Activated naive CD4-positive, alpha-beta T cell treated with anti-CD3 and anti-CD28 coated beads, Interleukin-2, amount 50 U/mL, for 24 hours (primary cell): ENCODE results near the gene KCNA4.
"Not testable (repeated sequence)": the region's sequence is repeated elsewhere in the genome, so short reads cannot be mapped to it uniquely, and the experiment has no call there.

Source experiments
- H3K27ac Mint-ChIP-seq: one replicate; pipeline ENCODE4 v1.8.0; 2021; ENCODE audit warnings: mild to moderate bottlenecking, mixed read lengths
- H3K27me3 Mint-ChIP-seq: one replicate; pipeline ENCODE4 v1.8.0; 2021; ENCODE audit warnings: mixed read lengths
- H3K36me3 Mint-ChIP-seq: one replicate; pipeline ENCODE4 v1.8.0; 2021; ENCODE audit warnings: mixed read lengths
- H3K4me1 Mint-ChIP-seq: one replicate; pipeline ENCODE4 v1.8.0; 2021; ENCODE audit warnings: mixed read lengths
- H3K4me3 Mint-ChIP-seq: one replicate; pipeline ENCODE4 v1.8.0; 2021; ENCODE audit warnings: mild to moderate bottlenecking, mixed read lengths
- H3K9me3 Mint-ChIP-seq: one replicate; pipeline ENCODE4 v1.8.0; 2021; ENCODE audit warnings: mixed read lengths

Gene KCNA4

DNA sequence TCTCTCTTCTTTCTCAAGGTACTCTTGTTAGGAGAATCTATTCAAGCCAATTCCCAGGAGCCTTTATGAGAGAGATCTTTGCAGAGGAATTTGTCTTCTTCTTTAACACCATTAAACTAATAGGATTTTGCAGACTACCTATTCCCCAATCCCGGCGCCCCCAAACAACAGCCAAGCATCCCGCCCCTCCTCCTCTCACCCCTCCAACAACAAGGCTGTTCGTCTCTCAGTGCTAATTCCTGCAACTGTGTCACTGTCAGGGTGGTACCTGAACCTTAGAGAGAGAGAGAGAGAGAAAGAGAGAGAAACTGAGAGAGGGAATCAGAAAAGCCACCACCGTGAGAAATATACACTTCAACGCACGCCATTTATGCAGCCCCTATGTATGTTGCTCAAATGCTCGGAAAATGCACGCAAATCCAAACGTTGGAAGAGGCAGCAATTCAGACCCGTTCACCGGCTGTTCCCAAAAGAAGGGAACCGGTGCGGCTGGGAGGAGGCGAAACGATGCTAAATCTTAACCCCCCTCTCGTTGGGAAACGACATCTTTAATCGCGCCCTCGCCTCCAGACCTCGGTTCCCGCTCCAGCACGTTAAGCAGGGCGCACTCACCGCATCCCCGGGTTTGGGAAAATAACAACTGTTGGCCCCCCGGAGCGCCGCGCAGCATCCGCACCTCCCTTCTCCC is 961 bp downstream of the KCNA4 start:
- Mint-ChIP-seq H3K27me3 (peaks cover 16% of the 10 kb centered on the region), H3K9me3 (no peaks in the 10 kb centered on the region), H3K4me3 (no peak overlapping the region), H3K36me3 (no peaks in the 10 kb centered on the region), H3K4me1 (no peaks in the 10 kb centered on the region), H3K27ac (no peak overlapping the region)

DNA sequence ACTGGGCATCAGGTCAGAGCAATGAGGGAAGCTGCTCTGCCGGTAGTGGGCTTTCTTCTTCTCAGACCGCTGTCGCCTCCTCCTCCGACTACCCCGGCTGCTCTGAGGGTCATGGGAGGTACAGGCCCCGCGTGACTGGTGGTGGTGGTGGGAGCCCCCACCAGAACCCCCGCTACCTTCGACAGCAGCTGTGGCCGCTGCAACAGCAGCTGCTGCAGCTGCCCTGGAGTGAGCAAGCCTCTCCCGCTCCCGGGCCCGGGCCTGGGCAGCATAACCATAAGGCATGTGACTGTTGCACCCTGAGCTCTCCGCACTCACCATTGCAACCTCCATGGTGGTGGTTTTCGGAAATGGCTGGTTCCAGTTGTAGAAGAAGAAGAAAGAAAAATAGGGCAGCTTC is 4.5 kb downstream of the KCNA4 start:
- H3K9me3 Mint-ChIP-seq, result no peaks in the 10 kb centered on the region
- H3K27ac Mint-ChIP-seq, result no peak overlapping the region
- no peaks in the 10 kb centered on the region for H3K4me1 Mint-ChIP-seq

DNA sequence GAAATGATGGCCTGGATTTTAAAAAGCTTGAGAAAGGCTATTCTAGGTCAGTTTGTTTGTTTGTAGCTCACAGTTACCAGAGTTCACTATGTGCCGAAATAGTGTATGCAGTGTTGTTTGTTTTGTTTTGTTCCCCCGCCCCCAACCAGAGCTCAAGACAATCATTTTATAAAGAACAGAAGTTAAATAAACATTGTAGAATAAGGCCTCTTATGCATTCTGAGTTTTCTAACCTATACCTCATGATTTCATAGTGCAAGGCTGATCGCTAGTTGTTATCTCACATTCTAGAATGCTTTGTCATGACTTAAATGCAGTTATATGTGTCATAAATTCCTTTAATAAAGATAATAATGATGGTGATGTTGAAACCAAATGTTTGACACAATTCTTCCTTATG is 7.8 kb downstream of the KCNA4 start:
- H3K36me3 Mint-ChIP-seq, result no peaks in the 10 kb centered on the region
- H3K9me3 Mint-ChIP-seq, result no peaks in the 10 kb centered on the region
- no peaks in the 10 kb centered on the region for H3K27me3 Mint-ChIP-seq
- no peak overlapping the region for H3K27ac Mint-ChIP-seq
- H3K4me1 Mint-ChIP-seq, result no peaks in the 10 kb centered on the region
- H3K4me3 Mint-ChIP-seq, result no peak overlapping the region

More for the DNA sequence above, 4.5 kb downstream of the KCNA4 start:
- H3K27me3 Mint-ChIP-seq, result peaks cover 2% of the 10 kb centered on the region
- H3K36me3 Mint-ChIP-seq, result no peaks in the 10 kb centered on the region
- H3K4me3 Mint-ChIP-seq, result no peak overlapping the region

DNA sequence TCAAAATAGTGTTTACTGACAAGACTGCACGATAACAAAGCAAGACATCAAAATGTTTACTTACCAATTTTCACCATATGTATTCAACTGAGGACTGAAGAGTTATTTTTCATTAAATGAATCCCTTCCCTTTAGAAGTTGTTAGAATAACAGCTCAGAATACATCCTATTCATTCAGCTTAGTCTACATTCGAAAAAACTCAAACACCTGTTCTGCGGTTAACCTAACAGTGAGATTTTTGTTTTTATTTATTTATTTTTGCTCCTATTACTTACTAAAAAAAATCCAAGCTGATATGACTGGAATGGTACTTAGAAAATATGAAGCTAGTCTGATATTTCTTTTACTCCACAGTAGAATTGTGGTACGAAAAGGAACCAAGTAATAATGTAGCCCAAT is 10.0 kb downstream of the KCNA4 start:
- Mint-ChIP-seq H3K36me3 (no peaks in the 10 kb centered on the region), H3K9me3 (peaks cover 5% of the 10 kb centered on the region), H3K4me1 (no peaks in the 10 kb centered on the region), H3K4me3 (no peak overlapping the region), H3K27ac (no peak overlapping the region), H3K27me3 (no peaks in the 10 kb centered on the region)

DNA sequence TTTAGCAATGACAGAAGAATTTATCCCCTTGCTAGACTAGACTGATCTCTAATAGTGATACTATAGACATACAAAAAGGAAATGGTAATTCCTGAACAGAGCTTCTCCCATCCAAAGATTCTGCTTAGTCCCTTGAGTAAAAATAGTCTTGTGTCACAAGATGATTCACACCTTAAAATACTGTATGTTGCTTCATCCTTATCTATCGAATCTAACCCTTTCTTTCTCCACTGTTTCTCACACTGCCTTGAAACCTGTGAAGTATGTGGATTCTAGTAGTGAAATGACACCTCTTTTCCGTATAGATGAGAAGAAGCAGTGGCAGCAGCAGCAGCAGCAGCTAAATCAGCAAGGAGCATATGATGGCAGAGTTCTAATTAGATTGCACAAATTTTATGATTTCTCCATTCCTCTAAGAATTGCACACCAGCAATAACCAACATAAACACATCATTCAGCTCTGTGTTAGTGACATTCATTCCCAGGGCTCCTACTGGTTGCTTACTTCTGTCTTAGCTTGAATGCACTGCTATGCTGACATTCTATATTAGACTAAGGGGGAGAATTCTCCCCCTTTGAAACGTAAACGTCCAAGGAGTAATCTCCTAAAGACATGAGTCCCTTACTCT is 14.6 kb downstream of the KCNA4 start:
- Mint-ChIP-seq H3K27me3 (peaks cover 1% of the 10 kb centered on the region), H3K4me3 (no peak overlapping the region), H3K4me1 (no peaks in the 10 kb centered on the region), H3K36me3 (no peaks in the 10 kb centered on the region), H3K27ac (no peak overlapping the region), H3K9me3 (peaks cover 5% of the 10 kb centered on the region)

DNA sequence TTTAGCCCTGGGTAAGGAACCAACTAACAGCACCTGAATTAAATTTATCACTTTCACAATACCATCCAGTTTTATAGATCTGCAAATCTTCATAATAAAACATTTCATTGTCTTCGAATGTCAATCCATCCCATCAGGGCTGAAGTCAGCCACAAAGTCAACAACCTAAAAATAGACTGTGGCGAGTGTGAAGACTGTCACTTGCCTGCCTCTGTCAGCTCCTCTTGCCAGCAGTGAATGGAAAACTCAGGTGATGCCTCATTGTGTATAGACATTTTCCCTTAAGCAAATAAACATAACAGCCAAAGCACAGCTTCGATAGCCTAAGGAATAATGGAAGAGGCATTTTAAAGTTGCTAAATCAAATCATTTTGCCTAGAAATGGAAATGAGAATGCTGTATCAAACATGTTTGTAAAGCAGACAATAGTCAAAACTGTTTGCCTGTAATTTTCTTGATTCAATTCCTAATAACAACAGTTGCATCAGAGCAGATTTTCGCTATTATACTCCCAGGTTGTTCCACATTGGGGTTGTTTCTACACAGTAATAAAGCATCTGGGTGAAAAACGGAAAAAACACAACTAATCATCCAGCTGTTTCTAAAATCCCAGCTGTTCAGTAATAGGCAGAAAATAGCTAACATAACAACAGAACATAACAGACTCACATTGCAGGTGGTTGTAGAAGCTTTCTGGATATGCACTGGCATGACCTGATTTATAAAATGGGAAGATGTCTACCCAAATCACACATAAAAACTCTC is 15.7 kb downstream of the KCNA4 start:
- Mint-ChIP-seq H3K27me3 (peaks cover 1% of the 10 kb centered on the region), H3K27ac (no peak overlapping the region), H3K9me3 (peaks cover 5% of the 10 kb centered on the region), H3K4me1 (no peaks in the 10 kb centered on the region), H3K4me3 (no peak overlapping the region), H3K36me3 (no peaks in the 10 kb centered on the region)

DNA sequence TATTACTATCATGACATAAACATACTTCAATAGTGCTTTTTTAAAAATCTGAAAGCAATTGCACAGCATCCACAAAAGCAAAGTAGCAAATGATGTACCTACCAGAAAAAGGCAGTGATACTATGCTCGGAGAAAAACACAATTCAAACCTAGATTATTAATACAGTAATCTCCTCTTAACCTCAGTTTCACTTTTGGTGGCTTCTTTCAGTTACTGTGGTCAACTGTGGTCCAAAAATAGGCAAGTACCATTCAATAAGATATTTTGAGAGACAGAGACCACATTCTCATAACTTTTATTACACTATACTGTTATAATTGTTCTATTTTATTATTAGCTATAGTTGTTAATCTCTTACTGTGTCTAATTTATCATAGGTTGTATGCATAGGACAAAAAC is 20.8 kb downstream of the KCNA4 start:
- Mint-ChIP-seq H3K27me3 (peaks cover 1% of the 10 kb centered on the region), H3K9me3 (no peaks in the 10 kb centered on the region), H3K4me3 (no peak overlapping the region), H3K4me1 (no peaks in the 10 kb centered on the region), H3K36me3 (no peaks in the 10 kb centered on the region), H3K27ac (no peak overlapping the region)

DNA sequence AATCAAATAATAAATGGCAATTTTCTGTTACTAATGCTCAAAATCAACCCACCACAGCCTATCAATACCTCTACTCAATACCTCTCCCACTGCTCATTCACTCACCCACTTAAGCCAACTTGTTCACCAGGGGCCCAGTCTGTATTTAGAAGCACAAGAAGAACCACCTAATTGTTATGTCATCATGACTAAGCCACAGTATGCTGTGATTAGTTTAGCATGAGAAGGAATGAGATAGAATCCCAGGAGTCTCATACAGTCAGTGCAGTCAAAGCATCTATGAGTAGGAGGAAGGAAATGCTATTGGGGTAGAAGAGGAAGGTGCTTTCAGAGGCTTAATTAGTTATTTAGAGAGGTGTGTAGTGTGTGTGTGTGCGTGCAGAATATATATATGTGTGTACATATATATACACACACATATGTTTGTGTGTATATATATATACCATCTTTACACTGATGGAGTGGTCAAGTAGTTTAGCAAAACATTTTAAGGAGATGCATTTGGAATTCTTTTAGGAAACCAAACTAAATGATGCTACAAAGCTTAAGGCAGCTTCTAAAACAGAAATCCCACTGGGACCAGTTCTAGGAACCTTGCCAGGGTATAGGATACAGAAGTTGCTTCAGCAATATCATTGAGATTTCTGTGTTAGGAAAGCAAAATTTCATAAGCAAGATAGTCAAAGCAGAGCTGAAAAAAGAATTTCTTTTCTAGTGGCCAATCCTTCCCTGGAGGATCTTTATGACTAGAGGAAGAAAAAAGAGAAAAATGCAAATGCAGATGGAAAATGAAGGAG is 27.5 kb downstream of the KCNA4 start:
- no peaks in the 10 kb centered on the region for H3K9me3 Mint-ChIP-seq
- no peak overlapping the region for H3K27ac Mint-ChIP-seq
- H3K4me3 Mint-ChIP-seq, result no peak overlapping the region
- H3K4me1 Mint-ChIP-seq, result no peaks in the 10 kb centered on the region
- H3K27me3 Mint-ChIP-seq, result no peaks in the 10 kb centered on the region
- no peaks in the 10 kb centered on the region for H3K36me3 Mint-ChIP-seq

DNA sequence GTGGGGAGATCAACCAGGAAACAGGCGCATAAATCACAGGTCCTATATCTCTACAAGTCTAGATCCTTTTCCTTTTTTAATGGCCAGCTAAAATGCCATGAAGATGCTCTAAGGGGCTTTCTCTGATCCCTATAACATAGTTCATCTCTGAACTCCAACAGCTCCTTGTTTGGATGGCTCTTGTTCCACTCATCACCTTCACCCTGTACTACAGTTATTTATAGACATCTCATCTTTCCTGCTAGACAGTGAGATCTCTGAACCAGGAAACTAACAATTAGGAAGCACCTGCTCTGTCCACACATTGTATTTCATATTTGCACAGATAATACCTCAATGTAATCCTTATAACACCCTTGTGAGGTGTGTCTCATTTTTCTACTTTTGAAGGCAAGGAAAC is 31.6 kb downstream of the KCNA4 start:
- Mint-ChIP-seq H3K36me3 (no peaks in the 10 kb centered on the region), H3K4me3 (no peak overlapping the region), H3K9me3 (no peaks in the 10 kb centered on the region), H3K27ac (no peak overlapping the region), H3K27me3 (no peaks in the 10 kb centered on the region), H3K4me1 (no peaks in the 10 kb centered on the region)

DNA sequence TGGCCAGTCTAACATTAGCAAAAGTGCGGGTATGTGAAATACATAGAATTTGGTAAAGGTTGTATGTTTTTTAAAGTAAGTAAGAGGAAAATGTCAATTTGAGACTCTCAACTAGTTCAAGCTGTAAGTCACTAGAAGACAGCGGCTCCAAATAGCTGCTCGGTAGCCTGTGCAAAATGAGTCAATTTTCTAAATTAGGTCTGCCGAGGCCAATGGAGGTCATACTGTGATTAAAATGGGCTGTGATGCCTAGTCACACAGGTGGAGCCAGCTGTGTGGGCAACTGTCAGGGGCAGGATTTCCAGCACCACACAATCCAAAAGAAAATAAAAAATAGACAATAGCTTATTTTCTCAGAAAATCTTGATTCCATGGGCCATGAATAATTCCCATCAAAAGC is 32.3 kb downstream of the KCNA4 start:
- H3K4me1 Mint-ChIP-seq, result no peaks in the 10 kb centered on the region
- no peak overlapping the region for H3K4me3 Mint-ChIP-seq
- no peaks in the 10 kb centered on the region for H3K36me3 Mint-ChIP-seq
- H3K27me3 Mint-ChIP-seq, result no peaks in the 10 kb centered on the region
- H3K27ac Mint-ChIP-seq, result no peak overlapping the region
- no peaks in the 10 kb centered on the region for H3K9me3 Mint-ChIP-seq

DNA sequence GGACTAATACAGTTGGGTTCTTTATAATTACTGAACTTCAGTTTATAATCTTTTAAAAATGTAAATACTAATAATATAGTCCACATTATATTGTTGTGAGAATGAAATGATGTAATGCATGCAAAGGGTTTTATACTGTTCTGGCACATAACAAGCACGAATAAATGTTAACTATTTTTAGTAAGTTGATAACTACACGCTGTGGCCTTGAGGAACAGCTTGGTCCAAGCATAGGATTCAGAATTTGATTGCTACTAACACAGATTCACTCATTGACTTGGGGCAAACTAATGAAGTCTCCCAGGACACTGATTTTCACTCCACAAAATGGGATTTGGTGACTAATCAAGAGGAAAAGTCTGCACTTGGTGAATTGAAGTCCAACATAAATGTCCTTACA is 38.3 kb downstream of the KCNA4 start:
- no peak overlapping the region for H3K27ac Mint-ChIP-seq
- H3K4me1 Mint-ChIP-seq, result no peaks in the 10 kb centered on the region
- H3K9me3 Mint-ChIP-seq, result peaks cover 10% of the 10 kb centered on the region
- no peaks in the 10 kb centered on the region for H3K36me3 Mint-ChIP-seq
- no peaks in the 10 kb centered on the region for H3K27me3 Mint-ChIP-seq
- no peak overlapping the region for H3K4me3 Mint-ChIP-seq

DNA sequence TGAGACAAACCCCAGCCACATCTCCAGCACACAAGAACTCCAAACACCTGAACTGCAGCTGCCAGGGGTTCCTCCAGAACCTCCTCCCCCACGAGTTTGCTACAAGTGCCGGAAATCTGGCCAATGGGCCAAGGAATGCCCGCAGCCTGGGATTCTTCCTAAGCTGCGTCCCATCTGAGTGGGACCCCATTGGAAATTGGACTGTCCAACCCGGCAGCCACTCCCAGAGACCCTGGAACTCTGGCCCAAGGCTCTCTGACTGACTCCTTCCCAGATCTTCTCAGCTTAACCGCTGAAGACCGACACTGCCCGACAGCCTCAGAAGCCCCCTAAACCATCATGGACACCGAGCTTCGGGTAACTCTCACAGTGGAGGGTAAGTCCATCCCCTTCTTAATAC is 41.2 kb downstream of the KCNA4 start:
- H3K27ac Mint-ChIP-seq, H3K4me3 Mint-ChIP-seq, H3K4me1 Mint-ChIP-seq, H3K27me3 Mint-ChIP-seq, H3K36me3 Mint-ChIP-seq: not testable (repeated sequence)
- H3K9me3 Mint-ChIP-seq, result peaks cover 10% of the 10 kb centered on the region

DNA sequence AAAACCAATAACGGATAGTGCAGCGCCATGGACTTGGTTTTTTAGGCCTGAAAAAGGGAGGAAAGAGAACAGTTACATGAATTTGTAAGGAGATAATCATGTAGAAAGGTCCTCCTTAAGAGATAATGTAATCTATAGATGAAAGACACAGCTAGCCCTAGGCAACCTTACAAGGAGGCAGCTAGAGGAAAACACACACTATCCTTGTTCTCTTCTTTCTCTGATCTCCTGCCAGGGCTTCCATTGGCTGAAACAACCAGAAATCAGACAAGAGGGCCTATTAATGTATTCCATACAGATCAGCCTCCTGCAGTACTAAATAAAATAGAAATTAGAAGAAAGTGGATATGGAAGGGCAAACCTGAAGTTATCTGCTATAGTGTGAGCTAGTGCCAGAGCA is 53.0 kb downstream of the KCNA4 start:
- Mint-ChIP-seq H3K27ac (no peak overlapping the region), H3K27me3 (no peaks in the 10 kb centered on the region), H3K36me3 (no peaks in the 10 kb centered on the region), H3K9me3 (no peaks in the 10 kb centered on the region), H3K4me1 (no peaks in the 10 kb centered on the region), H3K4me3 (no peak overlapping the region)

DNA sequence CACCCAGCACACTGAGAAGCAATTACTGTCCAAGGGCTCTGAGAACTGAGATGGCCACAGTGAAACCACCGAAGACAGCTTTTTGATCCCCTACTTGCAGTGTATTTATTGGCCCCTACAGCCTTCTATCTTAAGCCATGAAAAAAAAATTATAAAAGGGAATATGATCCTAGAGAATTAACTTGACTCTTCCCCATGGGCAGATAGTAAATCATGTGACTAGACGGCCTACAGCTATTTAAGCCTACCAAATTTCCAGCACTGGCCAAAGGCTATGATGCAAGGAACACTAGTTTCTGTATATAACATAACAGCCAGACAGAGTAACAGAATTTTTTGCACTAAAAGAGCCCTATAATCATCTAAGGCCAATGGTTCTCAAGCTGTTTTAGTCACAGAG is 53.8 kb downstream of the KCNA4 start:
- H3K27me3 Mint-ChIP-seq, result no peaks in the 10 kb centered on the region
- H3K27ac Mint-ChIP-seq, result no peak overlapping the region
- H3K36me3 Mint-ChIP-seq, result no peaks in the 10 kb centered on the region
- no peaks in the 10 kb centered on the region for H3K4me1 Mint-ChIP-seq
- no peak overlapping the region for H3K4me3 Mint-ChIP-seq
- H3K9me3 Mint-ChIP-seq, result no peaks in the 10 kb centered on the region

DNA sequence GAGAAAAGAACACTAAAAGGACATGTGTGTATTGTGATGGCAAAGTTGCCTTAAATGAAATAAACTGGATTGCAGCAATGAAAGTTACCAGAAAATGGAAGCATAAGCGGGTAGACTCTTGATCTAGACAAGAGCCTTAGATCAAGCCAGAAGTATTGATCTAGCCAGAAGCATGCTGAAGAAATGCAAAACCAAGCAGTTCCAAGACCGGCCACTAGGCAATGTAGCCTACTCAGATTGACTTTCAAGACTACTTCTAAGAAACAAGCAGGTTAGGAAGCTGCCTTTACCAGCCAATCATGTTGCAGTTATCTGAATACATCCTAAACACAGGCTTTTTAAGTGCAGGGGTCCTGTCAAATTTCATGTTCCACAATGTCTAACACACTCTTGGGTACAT is 54.6 kb downstream of the KCNA4 start:
- Mint-ChIP-seq H3K9me3 (no peaks in the 10 kb centered on the region), H3K27me3 (no peaks in the 10 kb centered on the region), H3K4me1 (no peaks in the 10 kb centered on the region), H3K4me3 (no peak overlapping the region), H3K36me3 (no peaks in the 10 kb centered on the region), H3K27ac (no peak overlapping the region)
